Stimulated activated CD8-positive, alpha-beta memory T cell treated with anti-CD3 and anti-CD28 coated beads, Interleukin-7, amount 100 ng/mL, for 4 hours (primary cell): ENCODE data around the gene SINHCAF.
A peak's percentile ranks its signal among the peaks of the same experiment; 100 is the strongest.
"Not testable (repeated sequence)": the region's sequence is repeated elsewhere in the genome, so short reads cannot be mapped to it uniquely, and the experiment has no call there.

Experiments
- DNase-seq, 2 donors: peaks; one replicate each; pipeline ENCODE4 v3.0.0-alpha.2; 2020; ENCODE audit warnings: low read depth in 2 of 2

Gene SINHCAF

DNA sequence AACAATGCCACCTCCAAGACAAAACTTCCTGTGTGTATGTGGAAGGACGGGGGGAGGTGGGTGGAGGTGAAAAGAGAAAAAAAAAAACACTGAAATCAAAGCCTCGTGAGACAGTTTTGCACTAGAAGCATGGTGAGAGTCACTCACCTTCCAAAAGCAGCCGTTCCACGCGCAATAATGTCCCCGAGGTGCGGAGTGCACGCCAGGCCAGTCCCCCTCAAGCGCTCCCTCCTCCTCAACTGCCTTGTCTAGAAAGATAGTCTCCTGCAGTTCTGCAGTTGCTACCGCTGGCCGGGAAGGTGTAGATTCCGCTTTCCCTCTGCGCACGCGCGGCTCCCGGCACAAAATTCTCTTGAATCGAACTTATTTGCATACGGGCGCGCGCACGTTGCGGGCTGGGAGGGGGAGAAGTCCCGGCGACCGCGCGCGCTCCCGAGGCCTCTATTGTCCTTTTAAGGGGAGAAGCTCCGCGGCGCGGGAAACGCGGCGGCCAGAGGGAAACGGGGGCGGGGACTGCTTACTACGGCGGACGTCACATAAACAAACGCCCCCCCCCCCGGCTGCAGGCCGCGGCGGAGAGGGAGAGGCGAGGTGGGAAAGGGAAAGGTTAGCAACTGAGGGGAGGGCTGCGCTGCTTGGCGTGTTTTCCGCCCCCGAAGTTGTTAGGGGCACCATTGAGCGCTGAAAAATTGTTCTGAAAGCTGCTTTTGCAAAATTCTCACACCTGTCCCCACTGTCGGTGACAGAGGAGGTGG is at the start of gene SINHCAF:
TSS of gene SINHCAF (minus strand) at position 274 of the 755 bp plus-strand sequence. CDS start 27,946 bp downstream, outside the sequence.
- DNase-seq, result peak; percentile 98

- not testable (repeated sequence) for DNase-seq
Observed at GRCh38 chr12:31375422-31375821, 49.5 kb upstream of the SINHCAF start.

- DNase-seq, result no peak
Observed at GRCh38 chr12:31371256-31371620, 45.3 kb upstream of the SINHCAF start.

DNA sequence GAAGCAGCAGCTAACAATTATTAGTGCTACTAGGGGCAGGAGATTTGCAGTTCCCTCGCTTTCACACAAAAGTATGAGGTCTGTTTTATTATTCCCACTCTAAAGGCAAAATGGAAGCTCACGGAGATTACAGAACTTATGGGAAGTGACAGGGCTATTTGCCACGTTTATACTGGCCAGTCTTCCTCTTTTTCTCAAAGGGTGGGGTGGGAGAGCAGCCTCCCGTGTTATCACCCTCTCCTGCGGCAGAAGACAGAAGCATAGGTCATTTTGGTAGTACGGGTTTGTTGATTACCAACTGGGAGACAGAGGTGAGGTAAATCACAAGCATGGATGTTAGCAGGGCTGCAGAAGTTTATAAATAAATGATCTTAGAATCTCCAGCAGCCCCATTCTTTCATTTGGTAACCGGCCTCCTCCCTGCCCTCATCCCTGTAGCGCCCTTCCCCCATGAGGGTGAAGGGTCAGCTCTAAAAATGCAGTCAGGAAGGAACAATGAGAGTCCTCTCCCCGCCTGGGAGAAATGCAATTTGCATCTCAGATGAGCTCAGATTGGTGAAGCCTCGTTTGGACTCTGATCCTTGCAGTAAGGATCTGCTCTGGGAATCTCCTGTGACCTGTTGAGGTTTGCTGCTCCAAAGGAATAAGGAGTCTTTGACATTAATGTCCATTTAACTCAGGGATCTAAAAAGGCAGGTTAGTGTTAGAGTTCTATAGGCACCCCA is 44.7 kb upstream of the SINHCAF start:
- DNase-seq, result no peak

GRCh38 chr12:31369712-31370521 is 44.0 kb upstream of the SINHCAF start:
- no peak for DNase-seq

- no peak for DNase-seq
Observed at GRCh38 chr12:31368666-31369361, 42.9 kb upstream of the SINHCAF start.

- no peak for DNase-seq
Observed at GRCh38 chr12:31366104-31366621, 40.2 kb upstream of the SINHCAF start.

- DNase-seq, result no peak
Observed at GRCh38 chr12:31363831-31364230, 37.9 kb upstream of the SINHCAF start.

DNA sequence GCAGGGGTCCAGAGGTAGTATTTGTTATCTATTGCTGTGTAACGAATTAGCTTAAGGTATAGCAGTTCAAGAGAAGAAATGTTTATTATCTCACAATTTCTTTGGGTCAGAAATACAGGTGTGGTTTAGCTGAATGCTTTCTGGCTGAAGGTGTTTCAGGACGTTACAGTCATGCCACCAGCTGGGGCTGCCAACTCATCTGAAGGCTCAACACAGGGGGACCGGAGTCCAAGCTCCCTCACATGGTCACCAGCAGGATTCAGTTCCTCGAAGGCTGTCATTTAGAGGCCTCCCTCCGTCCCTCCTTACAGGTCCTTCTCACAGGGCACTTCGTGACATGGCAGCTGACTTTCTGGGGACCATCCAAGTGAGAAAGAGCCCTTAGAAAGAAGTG is 37.5 kb upstream of the SINHCAF start:
- DNase-seq, result no peak

DNA sequence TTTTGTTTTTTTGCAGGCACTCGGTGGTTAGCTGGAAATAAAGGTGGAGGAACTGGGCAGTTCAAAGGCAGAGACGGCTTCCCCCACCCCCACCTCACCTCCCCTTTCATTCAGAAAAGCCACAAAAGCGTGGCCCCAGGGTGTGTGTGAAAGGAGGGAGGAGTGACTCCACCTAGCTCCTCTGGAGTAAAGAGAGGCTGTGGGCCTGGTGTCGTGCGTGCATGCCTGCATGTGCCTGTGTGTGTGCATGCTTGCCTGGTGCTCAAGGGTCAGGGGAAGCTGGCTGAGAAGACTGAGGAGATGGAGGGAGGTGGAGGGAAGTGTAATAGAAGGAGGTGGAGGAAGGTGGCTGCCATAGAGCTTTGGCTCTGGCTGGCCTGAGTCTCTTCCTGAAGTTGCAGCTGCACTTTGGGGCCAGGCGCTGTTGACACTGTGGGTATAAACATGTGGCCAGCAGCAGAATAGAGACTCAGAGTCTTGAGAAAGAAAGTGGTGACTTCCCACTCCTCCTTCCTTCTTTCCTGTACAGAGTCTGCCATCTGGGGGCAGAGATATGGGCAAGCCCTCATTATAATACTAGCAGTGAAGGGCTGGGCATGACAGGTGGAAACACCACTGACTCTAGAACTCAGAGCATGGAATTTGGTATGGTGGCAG is 36.9 kb upstream of the SINHCAF start:
- DNase-seq, result no peak

GRCh38 chr12:31362115-31362758 is 36.3 kb upstream of the SINHCAF start:
- no peak for DNase-seq

GRCh38 chr12:31361730-31362114 is 35.8 kb upstream of the SINHCAF start:
- no peak for DNase-seq

DNA sequence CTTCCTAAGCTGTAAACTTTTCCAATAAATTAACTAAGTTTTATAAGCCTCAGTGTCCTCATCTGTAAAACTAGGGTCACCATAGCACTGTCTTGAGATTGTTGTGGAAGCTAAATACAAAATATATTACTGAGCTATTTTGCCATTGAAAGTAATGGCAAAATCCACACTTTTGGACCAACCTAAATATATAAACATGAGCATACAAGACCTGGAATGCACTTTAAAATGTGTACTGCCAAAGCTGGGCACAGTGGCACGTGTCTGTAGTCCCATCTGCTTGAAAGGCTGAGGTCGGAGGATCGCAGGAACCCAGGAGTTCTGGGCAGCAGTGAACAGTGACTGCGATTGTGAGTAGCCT is 29.8 kb upstream of the SINHCAF start:
- DNase-seq, result no peak

GRCh38 chr12:31353750-31354708 is 28.1 kb upstream of the SINHCAF start:
- DNase-seq, result no peak

- DNase-seq, result no peak
Observed at GRCh38 chr12:31346267-31346666, 20.3 kb upstream of the SINHCAF start.

GRCh38 chr12:31343139-31343538 is 17.2 kb upstream of the SINHCAF start:
- no peak for DNase-seq

DNA sequence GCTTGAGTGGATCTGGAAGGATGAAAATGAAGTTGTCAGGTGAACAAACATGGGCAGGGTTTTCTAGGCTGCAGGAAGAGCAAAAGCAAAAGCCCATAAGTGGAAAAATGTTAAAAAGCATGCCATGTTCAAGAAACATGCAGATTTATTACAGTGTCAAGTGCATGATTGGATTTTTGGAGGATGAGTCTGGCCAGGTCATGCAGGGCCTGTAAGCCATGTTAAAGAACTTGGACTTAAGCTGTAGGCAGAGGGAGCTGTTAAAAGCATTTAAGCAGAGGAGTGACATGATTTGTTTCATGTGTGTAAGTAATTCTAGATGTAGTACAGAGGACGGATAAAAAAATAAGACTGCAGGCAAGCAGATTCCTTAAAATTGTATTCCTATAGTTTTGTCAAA is 16.3 kb upstream of the SINHCAF start:
- DNase-seq, result no peak

DNA sequence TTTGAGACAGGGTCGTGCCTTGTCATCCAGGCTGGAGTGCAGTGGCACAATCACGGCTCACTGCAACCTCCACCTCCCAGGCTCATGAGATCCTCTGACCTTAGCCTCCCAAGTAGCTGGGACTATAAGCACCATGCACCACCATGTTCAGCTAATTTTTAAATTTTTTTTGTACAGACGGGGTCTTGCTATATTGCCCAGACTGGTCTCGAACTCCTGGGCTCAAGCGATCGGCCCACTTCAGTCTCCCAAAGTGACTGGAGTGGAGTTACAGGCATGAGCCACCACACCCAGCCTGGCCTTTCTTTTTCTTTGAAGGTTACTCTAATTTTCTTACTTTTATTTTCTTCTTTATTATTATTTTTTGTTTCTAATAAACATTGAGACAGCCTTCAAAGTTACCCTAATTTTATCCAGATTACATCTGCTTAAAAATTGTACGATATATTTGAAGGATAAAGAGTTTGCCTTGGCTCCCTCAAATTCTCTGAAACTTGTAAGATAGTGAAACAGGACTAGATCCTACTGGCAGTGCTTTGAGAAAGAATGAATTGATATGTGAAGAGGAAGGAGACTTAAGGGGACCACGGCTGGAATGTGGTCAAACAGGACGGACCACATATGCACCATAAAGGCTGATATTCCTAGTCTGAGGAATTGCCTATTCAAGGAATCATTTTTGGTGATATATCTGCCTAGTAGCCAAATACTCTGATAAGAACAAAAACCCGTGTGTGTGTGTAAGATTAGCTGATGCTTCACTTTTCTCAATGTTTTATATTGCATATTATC is 14.1 kb upstream of the SINHCAF start:
- DNase-seq, result no peak

GRCh38 chr12:31337952-31338351 is 12.0 kb upstream of the SINHCAF start:
- no peak for DNase-seq
